Neural cell (in vitro differentiated cells): ENCODE data around the gene CLEC18A. TPM values are rescaled to one million over a fixed set of nuclear protein-coding genes. Genes with fewer than 3 reads are reported as not detected.

Source experiments
- H2AFZ ChIP-seq: fragments of 200-600, 300-800 bp; sonication (generic), shearing (Covaris generic); 2 replicates; pipeline ENCODE4 v1.6.0; 2014; ENCODE audit warnings: low read depth, mild to moderate bottlenecking, antibody characterized with exemption, low read length, moderate library complexity
- H3F3A ChIP-seq: fragments of 200-600 bp; shearing (Covaris generic); 2 replicates; pipeline ENCODE4 v1.6.1; 2016; ENCODE audit warnings: mild to moderate bottlenecking, moderate library complexity, mixed read lengths, antibody characterized with exemption, low read length; ENCODE audit not compliant: insufficient read depth, poor library complexity, severe bottlenecking
- H3K27ac ChIP-seq: fragments of 200-600, 300-800 bp; sonication (generic), shearing (Covaris generic); 2 replicates; pipeline ENCODE4 v1.5.1; 2014; ENCODE audit warnings: mild to moderate bottlenecking, low read length, moderate library complexity
- H3K27me3 ChIP-seq: fragments of 300-800, 200-600 bp; sonication (generic), shearing (Covaris generic); 2 replicates; pipeline ENCODE4 v1.6.0; 2014; ENCODE audit warnings: mild to moderate bottlenecking, low read depth, low read length, moderate library complexity; ENCODE audit not compliant: insufficient read depth
- H3K36me3 ChIP-seq: fragments of 300-800, 200-600 bp; sonication (generic), shearing (Covaris generic); 2 replicates; pipeline ENCODE4 v1.5.1; 2014; ENCODE audit warnings: mild to moderate bottlenecking, antibody characterized with exemption, low read length, moderate library complexity; ENCODE audit not compliant: insufficient read depth
- H3K4me2 ChIP-seq: fragments of 300-800, 200-600 bp; sonication (generic), shearing (Covaris generic); 2 replicates; pipeline ENCODE4 v1.6.0; 2014; ENCODE audit warnings: mild to moderate bottlenecking, low read length
- H3K4me3 ChIP-seq: fragments of 300-800, 200-600 bp; sonication (generic), shearing (Covaris generic); 2 replicates; pipeline ENCODE4 v1.5.1; 2014; ENCODE audit warnings: mild to moderate bottlenecking, low read length, moderate library complexity
- H3K79me2 ChIP-seq: fragments of 200-600 bp; shearing (Covaris generic); replicated peaks from 2 replicates; pipeline ENCODE4 v1.6.0; 2014; ENCODE audit warnings: mild to moderate bottlenecking, low read length, moderate library complexity; ENCODE audit not compliant: insufficient read depth
- H3K9ac ChIP-seq: fragments of 300-800, 200-600 bp; sonication (generic), shearing (Covaris generic); 2 replicates; pipeline ENCODE4 v1.6.1; 2016; ENCODE audit warnings: mild to moderate bottlenecking, low read length, mixed read lengths
- H3K9me2 ChIP-seq: fragments of 200-600 bp; shearing (Covaris generic); 2 replicates; pipeline ENCODE4 v1.6.1; 2016; ENCODE audit warnings: mild to moderate bottlenecking, low read length, mixed read lengths; ENCODE audit not compliant: insufficient read depth
- H3K9me3 ChIP-seq: fragments of 200-600, 300-800 bp; sonication (generic), shearing (Covaris generic); 2 replicates; pipeline ENCODE4 v1.6.1; 2016; ENCODE audit warnings: mild to moderate bottlenecking, mixed run types, low read length, moderate library complexity, mixed read lengths
- H4K20me1 ChIP-seq: fragments of 200-600 bp; shearing (Covaris generic); 2 replicates; pipeline ENCODE4 v1.6.1; 2016; ENCODE audit warnings: mild to moderate bottlenecking, mixed run types; ENCODE audit not compliant: insufficient read depth
- CTCF ChIP-seq: fragments of 450-650 bp; IDR thresholded peaks from 2 replicates; pipeline ENCODE4 v1.5.1; 2014; ENCODE audit warnings: antibody characterized with exemption, mild to moderate bottlenecking, moderate library complexity; ENCODE audit not compliant: poor library complexity, severe bottlenecking
- EP300 ChIP-seq: fragments of 450-650 bp; conservative IDR thresholded peaks from 2 replicates; pipeline ENCODE4 v1.6.1; 2014; ENCODE audit warnings: antibody characterized with exemption, mild to moderate bottlenecking, moderate library complexity; ENCODE audit not compliant: poor library complexity, severe bottlenecking
- EZH2 ChIP-seq: fragments of 200-600, 300-800 bp; shearing (Covaris generic), sonication (generic); IDR thresholded peaks from 2 replicates; pipeline ENCODE4 v1.6.1; 2014; ENCODE audit warnings: antibody characterized with exemption, low read length, borderline replicate concordance, mild to moderate bottlenecking; ENCODE audit not compliant: insufficient read depth, poor library complexity, severe bottlenecking
- POLR2AphosphoS5 ChIP-seq: IDR thresholded peaks from 2 replicates; pipeline ENCODE4 v1.6.1; 2012
- SMC3 ChIP-seq: fragments of 450-650 bp; conservative IDR thresholded peaks from 2 replicates; pipeline ENCODE4 v1.6.1; 2014; ENCODE audit warnings: antibody characterized with exemption, mild to moderate bottlenecking, moderate library complexity; ENCODE audit not compliant: poor library complexity
- polyA plus RNA-seq: library from polyadenylated mRNA; depleted of rRNA; stranded (reverse); fragments of >200 nt; gene quantifications from 2 replicates; pipeline ENCODE4 v1.2.3, GENCODE V29; 2014
- TF ChIP-seq, protein P1 (sequence below): IDR thresholded peaks from 2 replicates; pipeline ENCODE4 v1.6.1; 2012; ENCODE audit warnings: borderline replicate concordance

Gene CLEC18A
- polyA plus RNA-seq, 1 donor from 2014 or later = 2.0 TPM

- Histone ChIP-seq H3F3A (no peaks in the 10 kb centered on the region), H3K9me2 (no peaks in the 10 kb centered on the region), H3K4me3 (no peak overlapping the region), H3K4me2 (no peak overlapping the region), H3K27me3 (no peaks in the 10 kb centered on the region), H3K27ac (no peak overlapping the region), H3K9me3 (no peaks in the 10 kb centered on the region), H3K9ac (no peak overlapping the region), H2AFZ (no peak overlapping the region), H4K20me1 (no peaks in the 10 kb centered on the region), H3K79me2 (no peaks in the 10 kb centered on the region), H3K36me3 (no peaks in the 10 kb centered on the region)
- no peak for TF ChIP-seq POLR2AphosphoS5
- TF ChIP-seq, protein P1, sequence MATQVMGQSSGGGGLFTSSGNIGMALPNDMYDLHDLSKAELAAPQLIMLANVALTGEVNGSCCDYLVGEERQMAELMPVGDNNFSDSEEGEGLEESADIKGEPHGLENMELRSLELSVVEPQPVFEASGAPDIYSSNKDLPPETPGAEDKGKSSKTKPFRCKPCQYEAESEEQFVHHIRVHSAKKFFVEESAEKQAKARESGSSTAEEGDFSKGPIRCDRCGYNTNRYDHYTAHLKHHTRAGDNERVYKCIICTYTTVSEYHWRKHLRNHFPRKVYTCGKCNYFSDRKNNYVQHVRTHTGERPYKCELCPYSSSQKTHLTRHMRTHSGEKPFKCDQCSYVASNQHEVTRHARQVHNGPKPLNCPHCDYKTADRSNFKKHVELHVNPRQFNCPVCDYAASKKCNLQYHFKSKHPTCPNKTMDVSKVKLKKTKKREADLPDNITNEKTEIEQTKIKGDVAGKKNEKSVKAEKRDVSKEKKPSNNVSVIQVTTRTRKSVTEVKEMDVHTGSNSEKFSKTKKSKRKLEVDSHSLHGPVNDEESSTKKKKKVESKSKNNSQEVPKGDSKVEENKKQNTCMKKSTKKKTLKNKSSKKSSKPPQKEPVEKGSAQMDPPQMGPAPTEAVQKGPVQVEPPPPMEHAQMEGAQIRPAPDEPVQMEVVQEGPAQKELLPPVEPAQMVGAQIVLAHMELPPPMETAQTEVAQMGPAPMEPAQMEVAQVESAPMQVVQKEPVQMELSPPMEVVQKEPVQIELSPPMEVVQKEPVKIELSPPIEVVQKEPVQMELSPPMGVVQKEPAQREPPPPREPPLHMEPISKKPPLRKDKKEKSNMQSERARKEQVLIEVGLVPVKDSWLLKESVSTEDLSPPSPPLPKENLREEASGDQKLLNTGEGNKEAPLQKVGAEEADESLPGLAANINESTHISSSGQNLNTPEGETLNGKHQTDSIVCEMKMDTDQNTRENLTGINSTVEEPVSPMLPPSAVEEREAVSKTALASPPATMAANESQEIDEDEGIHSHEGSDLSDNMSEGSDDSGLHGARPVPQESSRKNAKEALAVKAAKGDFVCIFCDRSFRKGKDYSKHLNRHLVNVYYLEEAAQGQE = no peak
- TF ChIP-seq CTCF = no peak
- TF ChIP-seq EP300 = no peak
- TF ChIP-seq SMC3 = no peak
Observed at GRCh38 chr16:69904495-69905170, 46.5 kb upstream of the CLEC18A start.

DNA sequence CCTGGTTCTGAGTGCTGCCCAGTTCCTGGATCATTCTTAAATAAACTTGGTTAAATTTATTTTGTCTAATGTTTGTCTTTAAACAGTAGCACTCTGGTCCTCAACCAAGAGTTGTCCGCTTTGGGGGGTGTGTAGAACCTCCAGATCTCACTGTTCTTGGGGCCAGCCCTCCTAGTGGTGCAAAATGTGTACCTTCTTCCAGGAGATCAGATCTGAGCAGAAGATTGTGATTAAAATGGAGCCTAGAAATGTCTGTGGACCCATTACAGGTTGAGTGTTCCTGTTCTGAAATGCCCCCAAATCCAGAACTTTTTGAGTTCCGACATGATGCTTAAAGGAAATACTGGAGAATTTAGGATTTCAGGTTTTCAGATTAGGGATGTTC is 46.0 kb upstream of the CLEC18A start:
- Histone ChIP-seq H4K20me1 (no peaks in the 10 kb centered on the region), H2AFZ (no peak overlapping the region), H3K27ac (no peak overlapping the region), H3K27me3 (no peaks in the 10 kb centered on the region), H3K9me3 (no peaks in the 10 kb centered on the region), H3F3A (no peaks in the 10 kb centered on the region), H3K79me2 (no peaks in the 10 kb centered on the region), H3K4me2 (no peak overlapping the region), H3K36me3 (no peaks in the 10 kb centered on the region), H3K9ac (no peak overlapping the region), H3K4me3 (no peak overlapping the region), H3K9me2 (no peaks in the 10 kb centered on the region)
- TF ChIP-seq EP300 (no peak), EZH2 (no peak), POLR2AphosphoS5 (no peak), CTCF (no peak), SMC3 (no peak)
